Renal cortical epithelial cell (primary cell): ENCODE data around the gene IKBKG. TPM values are rescaled to one million over a fixed set of nuclear protein-coding genes. Genes with fewer than 3 reads are reported as not detected.
A peak's percentile ranks its signal among the peaks of the same experiment; 100 is the strongest.
"Not testable (repeated sequence)": the region's sequence is repeated elsewhere in the genome, so short reads cannot be mapped to it uniquely, and the experiment has no call there.

Experiments
- DNase-seq: peaks from one replicate; pipeline ENCODE4 v3.0.0-alpha.2; 2011; ENCODE audit warnings: low read depth
- total RNA-seq: library from RNA; depleted of rRNA; stranded (reverse); fragments of >200 nt; gene quantifications from 2 replicates; pipeline ENCODE4 v1.2.3, GENCODE V29; 2014

The IKBKG gene
- total RNA-seq, 1 donor from 2014 or later: 17.9 TPM

DNA sequence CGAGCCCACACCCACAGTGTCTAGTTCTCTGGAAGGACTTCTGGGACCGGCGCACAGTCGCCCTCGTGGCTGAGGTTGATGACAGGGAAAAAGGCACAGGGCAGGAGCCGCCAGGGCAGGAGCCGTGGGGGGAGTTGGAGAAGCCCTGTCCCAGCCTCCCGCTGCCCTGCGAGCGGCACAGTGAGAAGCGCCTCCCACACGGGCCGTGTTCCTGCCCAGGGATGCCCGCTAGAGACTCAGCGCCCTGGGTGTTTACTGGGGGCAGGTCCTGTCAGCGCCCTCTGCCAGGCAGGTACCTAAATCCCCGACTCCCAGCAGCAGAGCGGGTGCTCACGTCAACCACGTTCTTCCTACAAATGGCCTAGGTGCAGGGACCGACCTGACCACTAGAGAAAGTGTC, 11.5 kb downstream of the IKBKG start:
- DNase-seq: not testable (repeated sequence)

DNA sequence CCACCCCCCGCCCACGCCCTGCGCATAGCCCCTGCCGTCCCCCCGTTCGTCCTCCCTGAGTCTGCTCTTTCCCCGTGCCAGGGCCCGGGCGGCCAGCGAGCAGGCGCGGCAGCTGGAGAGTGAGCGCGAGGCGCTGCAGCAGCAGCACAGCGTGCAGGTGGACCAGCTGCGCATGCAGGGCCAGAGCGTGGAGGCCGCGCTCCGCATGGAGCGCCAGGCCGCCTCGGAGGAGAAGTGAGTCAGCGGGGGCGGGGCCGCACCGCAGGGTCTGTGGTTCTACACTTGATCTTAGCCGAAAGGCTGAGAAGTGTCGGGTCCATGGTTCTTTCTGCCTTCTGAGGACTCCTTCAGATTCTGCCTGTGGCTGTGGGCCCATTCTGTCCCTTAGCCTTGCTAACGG, 12.9 kb downstream of the IKBKG start:
- not testable (repeated sequence) for DNase-seq

DNA sequence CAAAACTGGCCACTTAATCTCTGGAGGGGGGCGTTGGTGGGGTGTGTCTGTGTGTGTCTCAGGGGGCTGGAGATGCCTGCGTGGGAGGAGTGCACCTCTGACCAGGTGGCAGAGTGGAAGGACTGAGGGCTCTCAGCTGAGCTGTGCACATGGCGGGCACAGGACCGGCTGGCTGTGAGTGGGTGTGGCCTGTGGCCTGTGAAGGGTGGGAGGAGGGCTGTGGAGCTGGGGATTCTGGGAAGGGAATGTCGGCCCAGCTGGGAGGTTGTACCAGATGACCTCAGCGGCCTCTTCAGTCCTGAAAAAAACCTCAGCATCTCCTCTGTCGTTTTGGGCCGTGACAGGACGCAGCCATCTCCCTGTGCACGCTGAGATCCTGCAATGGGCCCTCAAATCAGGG, 14.9 kb downstream of the IKBKG start:
- DNase-seq: not testable (repeated sequence)

GRCh38 chrX:154570361-154570760, 22.9 kb downstream of the IKBKG start:
- DNase-seq: not testable (repeated sequence)

DNA sequence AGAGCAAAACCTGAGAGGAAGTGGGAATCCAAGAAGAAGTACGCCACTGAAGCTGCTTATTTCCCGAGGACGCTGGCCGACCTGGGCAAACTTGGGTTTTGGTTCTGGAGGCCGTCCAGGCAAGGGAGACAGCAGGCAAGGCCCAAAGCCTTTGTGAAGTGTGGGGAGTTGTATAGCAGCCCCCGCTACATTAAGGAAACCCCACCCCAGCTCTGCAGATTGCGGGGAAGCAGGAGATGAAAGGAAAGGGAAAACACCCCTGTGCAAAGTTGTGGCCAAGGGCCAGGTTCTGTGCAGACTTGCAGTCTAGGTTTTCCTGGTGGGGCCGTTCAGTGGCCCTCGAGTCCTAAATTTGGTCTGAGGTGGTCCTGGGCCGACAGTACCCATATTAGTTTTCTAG, 25.6 kb downstream of the IKBKG start:
- DNase-seq: not testable (repeated sequence)

DNA sequence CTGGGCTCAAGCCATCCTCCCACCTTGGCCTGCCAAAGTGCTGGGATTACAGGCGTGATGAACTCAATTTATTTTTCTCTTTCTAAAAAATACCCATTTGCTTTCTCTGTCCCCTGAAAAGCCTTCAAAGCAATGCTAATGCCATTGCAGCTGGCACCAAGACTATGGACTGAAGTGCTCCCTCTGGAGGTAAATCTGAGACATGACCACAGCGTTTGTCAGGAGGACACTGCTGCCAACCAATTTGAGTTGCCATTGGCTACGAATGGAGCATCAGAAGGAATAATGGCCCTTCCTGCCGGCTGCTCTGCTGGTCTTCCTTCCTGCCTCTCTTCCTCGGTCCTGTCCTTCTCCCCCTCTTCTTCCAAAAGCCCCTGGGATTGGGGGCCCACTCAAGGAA, 27.7 kb downstream of the IKBKG start:
- not testable (repeated sequence) for DNase-seq

GRCh38 chrX:154582994-154583393, 35.6 kb downstream of the IKBKG start:
- not testable (repeated sequence) for DNase-seq

GRCh38 chrX:154584585-154585183, 37.3 kb downstream of the IKBKG start, which contains the start of gene CTAG1A:
Gene CTAG1A (plus strand): TSS chrX:154585133. CDS start chrX:154585207, 74 bp downstream.
- not testable (repeated sequence) for DNase-seq

GRCh38 chrX:154590415-154590814, 43.0 kb downstream of the IKBKG start:
- DNase-seq: not testable (repeated sequence)

- no peak for DNase-seq
These were observed 45.1 kb downstream of the IKBKG start for GRCh38 chrX:154592505-154592904.

DNA sequence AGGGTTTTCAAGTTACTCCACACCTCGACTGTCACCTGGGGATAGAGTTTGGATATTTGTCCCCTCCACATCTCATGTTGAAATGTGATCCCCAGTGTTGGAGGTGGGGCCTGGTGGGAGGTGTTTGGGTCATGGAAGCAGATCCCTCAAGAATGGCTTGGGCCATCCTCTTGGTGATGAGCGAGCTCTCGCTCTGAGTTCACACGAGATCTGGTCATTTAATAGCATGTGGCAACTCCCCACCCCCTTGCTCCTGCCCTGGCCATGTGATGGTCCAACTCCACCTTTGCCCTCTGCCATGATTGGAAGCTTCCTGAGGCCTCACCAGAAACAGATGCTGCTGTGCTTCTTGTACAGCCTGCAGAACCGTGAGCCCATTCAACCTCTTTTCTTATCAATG, 45.8 kb downstream of the IKBKG start:
- no peak for DNase-seq

DNA sequence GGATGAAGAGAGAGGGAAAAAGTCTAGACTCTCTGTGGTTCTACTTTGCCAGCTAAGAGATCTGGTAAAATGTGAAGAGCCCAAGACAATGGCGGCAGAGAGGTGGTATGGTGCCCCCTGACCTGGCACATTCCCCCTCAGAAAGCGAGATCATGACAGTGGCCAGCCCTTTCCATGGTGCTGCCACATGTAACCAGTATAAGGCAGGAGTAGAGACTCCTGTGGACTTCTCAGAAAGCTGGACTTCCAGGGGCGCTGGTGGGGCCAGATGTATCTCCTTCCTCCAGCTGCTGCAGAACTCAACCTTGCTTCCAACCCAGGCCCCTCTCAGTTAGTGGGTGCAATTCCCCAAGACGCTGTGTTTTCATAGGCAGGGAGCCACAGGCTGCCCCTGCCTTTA, 47.1 kb downstream of the IKBKG start:
- DNase-seq: no peak

GRCh38 chrX:154595559-154596249, 48.3 kb downstream of the IKBKG start:
- peak; percentile 8 for DNase-seq

DNA sequence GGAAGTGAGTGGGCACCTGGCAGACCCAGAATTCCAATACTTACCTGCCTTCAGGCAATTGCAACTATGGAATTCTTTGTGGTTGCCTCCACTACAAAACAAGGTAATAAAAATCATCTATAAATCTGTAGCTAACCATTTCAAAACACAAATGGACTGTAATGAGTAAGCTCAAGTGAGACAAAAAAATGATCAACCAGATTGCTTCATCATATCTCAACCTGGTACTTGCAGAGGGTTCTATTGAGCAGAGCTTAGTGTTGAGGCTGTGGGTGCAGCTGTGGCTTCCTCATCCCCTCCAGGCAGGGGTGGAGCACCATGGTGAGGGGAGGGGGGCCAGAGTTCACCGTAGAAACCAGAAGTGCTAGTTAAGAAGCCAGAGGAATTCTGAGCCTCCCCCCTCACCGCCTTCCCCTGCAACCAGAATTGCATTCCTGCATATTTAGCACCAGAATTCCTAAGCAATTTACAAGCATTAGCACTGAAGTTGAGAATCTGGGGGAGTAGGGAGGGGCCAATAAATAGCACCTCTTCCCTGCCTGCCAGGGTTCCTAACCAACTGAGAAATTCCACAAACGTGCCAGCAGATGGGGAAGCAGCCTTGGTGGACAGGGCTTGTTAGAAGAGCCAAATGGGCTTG, 49.0 kb downstream of the IKBKG start:
- peak; percentile 95 for DNase-seq

GRCh38 chrX:154597221-154597620, 49.8 kb downstream of the IKBKG start:
- DNase-seq: no peak

- DNase-seq: no peak
These were observed 51.2 kb downstream of the IKBKG start for GRCh38 chrX:154598656-154599055.

GRCh38 chrX:154599531-154599930, 52.1 kb downstream of the IKBKG start:
- no peak for DNase-seq

DNA sequence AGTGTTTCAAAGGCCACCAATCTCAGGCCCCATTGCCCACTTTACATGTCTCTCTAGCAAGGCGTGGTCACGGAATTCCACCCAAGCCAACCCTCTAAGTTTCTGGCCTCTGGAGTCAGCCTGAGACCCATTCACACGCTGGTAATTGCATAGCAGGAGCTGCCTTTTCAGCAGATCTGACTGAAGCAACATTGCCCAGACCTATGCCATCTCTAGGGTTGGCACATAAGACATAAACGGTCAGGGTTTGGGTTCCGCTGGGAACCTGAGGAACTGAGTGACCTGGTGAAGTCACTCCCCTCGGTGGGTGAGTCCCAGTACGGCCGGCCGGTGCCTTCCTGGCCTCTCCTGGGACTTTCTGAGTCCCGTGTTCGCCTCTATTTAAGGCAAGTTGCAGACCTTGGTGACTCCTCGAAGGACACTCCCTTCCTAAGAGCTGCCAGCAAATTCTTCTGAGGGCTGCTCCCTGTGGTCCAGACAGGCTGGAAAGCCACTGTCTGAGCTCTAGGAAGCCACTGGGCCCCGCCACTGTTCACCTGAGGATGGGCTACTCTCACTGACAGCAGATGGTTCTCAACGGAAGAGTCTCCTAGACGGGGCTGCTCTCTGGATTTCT, 53.4 kb downstream of the IKBKG start:
- DNase-seq: peak; percentile 7

DNA sequence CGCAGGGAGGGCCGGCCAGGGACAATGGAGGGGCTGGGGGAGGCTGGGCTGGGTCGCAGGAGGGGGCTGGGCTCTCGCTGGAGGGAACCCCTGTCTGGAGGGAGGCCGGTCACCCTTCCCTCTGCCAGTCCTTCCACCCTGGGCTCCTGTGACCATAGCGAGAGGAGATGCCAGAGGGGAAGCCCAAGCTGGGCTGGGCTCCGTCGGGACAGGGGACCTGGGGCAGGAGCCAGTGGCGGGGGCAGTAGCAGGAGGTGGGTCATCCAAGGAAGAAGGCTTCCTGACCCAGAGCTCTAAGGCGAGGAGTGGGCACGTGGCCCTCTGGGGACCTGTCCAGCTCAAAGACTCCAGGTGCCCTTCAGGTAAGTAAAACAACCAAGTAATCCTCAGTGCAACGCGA, 54.8 kb downstream of the IKBKG start:
- no peak for DNase-seq

GRCh38 chrX:154602766-154603437, 55.5 kb downstream of the IKBKG start:
- no peak for DNase-seq

- DNase-seq: peak; percentile 91
These were observed 56.3 kb downstream of the IKBKG start for GRCh38 chrX:154603438-154604430.
